Mesenteric fat pad (tissue), 1 donor: ENCODE results near the gene GOT2. TPM values are rescaled to one million over a fixed set of nuclear protein-coding genes. Genes with fewer than 3 reads are reported as not detected.
"Not testable (repeated sequence)": the region's sequence is repeated elsewhere in the genome, so short reads cannot be mapped to it uniquely, and the experiment has no call there.

Experiments used
- DNase-seq: peaks from one replicate; pipeline ENCODE4 v3.0.0-alpha.2; 2020; ENCODE audit warnings: low spot score
- long read RNA-seq: library from polyadenylated mRNA; unstranded; transcript quantifications from one replicate; pipeline ENCODE4 v2.0.0, GENCODE V29; 2020
- total RNA-seq: library from RNA; stranded (reverse); fragmentation: NEBNext Ultra II Directional; extraction: Animal tissue kit (Norgen Biotek cat#: 25700); gene quantifications from one replicate; pipeline ENCODE4 v1.2.1, GENCODE V29; 2021
- donor health status: DM: yes; HTN: yes; CAD: no.

Gene GOT2
- total RNA-seq, result 22.9 TPM
- long read RNA-seq, transcript GOT2-201 (10 exons, 2,462 nt), result major isoform, 104 of 112 reads
- long read RNA-seq, partial matches to known transcripts, result 5 of 112 reads
- long read RNA-seq, other reads (novel, unspliced or antisense), result 3 of 112 reads

GRCh38 chr16:58733671-58734458 lies at the start of gene GOT2:
GOT2 (minus strand) TSS chr16:58734316; CDS start chr16:58734228, 88 bp downstream.
- DNase-seq, result peak; percentile 94

- DNase-seq, result not testable (repeated sequence)
Observed at GRCh38 chr16:58779291-58779690, 45.2 kb upstream of the GOT2 start.

- no peak for DNase-seq
Observed at GRCh38 chr16:58773870-58774269, 39.8 kb upstream of the GOT2 start.

DNA sequence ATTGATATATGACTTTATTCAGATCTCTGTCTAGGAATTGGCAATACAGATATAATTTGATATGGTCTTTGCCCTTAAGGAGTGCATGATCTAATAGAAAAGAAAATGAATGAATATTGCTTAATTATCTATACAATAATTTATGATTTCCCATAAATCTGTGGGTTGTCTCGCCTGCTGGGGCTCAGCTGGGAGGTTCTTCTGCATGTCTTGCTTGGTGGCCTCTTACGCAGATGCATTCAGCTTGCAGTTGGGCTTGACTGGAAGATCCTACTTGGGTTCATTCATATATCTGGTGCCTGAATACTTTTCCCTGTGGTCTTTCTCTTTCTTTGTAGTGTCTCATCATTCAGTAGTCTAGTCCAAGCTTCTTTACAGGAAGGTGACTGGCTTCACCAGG lies 34.0 kb upstream of the GOT2 start:
- DNase-seq, result no peak

GRCh38 chr16:58767581-58767980 lies 33.5 kb upstream of the GOT2 start:
- DNase-seq, result no peak

DNA sequence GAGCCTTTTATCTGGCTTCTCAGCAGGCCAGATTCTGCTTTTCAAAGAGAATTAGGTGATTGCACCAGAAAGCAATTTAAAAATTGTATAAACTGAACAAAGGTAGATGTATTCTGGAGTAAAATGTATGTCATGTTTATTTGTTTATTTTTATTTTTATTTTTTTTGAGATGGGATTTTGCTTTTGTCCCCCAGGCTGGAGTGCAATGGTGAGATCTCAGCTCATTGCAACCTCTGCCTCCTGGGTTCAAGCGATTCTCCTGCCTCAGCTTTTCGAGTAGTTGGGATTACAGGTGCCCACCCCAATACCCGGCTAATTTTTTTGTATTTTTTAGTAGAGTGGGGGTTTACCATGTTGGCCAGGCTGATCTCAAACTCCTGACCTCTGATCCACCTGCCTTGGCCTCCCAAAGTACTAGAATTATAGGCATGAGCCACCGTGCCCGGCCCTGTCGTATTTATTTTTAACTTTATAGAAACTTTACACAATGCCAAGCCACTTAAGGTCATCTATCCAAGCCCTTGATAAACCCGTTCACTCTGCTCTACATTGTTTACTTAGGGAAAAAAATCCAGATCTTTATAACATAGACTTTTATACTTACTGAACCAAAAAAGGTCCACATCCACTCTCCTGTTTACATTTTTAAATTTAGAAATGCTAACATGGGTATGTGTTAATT lies 22.7 kb upstream of the GOT2 start:
- DNase-seq, result no peak

- DNase-seq, result no peak
Observed at GRCh38 chr16:58755989-58756649, 22.0 kb upstream of the GOT2 start.

GRCh38 chr16:58753711-58754134 lies 19.6 kb upstream of the GOT2 start:
- no peak for DNase-seq

DNA sequence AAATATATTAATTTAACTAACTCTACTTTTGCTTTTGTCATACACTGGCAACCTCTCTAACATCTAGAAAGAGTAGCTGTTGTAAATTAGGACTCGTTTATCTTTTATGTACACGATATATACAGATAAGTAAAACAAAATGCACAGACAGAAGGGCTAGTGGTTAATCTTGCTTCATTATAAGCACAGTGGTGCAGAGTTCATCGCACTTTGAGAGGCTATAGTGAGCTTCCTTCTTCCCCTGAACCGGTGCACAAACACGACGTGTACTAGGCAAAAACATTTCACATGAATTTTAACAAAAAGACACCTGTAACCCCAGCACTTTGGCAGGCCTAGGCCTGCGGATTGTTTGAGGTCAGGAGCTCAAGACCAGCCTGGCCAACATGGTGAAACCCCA lies 10.4 kb upstream of the GOT2 start:
- no peak for DNase-seq

GRCh38 chr16:58741976-58742375 lies 7.9 kb upstream of the GOT2 start:
- DNase-seq, result no peak

- DNase-seq, result no peak
Observed at GRCh38 chr16:58741166-58741565, 7.0 kb upstream of the GOT2 start.

DNA sequence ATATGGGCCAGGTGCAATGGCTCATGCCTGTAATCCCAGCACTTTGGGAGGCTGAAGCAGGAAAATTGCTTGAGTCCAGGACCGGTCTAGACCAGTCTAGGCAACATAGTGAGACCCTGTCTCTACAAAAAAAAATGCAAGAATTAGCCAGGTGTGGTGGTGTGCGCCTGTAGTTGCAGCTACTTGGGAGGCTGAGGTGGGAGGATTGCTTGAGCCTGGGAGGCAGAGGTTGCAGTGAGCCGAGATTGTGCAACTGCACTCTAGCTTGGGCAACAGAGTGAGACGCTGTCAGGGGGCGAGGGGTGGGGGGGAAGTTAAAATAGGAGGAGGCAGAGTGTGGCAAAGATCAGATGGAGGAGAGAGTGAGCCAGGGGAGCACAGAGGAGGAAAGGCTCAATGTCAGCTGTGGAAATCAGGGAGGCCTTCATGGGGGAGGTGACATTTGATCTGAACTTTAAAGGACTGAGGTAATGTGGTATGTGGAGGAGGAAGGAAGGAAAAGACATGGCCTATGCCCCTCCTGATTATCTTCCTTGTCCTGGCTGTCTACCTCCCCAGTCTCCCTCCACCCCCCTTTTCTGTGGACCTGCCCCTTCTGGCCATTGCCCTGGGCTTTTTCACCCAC lies 4.7 kb upstream of the GOT2 start:
- no peak for DNase-seq

GRCh38 chr16:58736341-58736740 lies 2.2 kb upstream of the GOT2 start:
- not testable (repeated sequence) for DNase-seq

GRCh38 chr16:58734459-58734787 lies 307 bp upstream of the GOT2 start:
- DNase-seq, result no peak

DNA sequence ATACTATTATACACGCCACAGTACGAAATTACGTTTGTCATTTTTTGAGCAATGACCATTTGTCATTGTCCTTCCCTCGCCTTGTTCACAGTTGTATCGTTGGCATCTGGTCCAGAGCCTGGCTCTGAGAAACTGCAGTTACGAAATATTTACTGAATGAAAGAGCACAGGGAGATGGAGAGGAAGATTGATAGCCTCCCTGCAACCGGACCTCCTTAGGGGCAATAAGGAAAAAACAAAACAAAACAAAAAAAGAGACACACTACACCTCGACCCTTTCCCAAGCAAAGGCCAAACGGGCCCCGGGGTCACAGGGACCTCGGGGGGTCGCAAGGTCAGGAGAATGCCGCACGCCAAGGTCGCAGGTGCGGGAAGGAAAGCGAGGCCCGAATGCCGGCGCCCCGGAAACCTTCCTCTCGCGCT lies 857 bp downstream of the GOT2 start:
- no peak for DNase-seq

DNA sequence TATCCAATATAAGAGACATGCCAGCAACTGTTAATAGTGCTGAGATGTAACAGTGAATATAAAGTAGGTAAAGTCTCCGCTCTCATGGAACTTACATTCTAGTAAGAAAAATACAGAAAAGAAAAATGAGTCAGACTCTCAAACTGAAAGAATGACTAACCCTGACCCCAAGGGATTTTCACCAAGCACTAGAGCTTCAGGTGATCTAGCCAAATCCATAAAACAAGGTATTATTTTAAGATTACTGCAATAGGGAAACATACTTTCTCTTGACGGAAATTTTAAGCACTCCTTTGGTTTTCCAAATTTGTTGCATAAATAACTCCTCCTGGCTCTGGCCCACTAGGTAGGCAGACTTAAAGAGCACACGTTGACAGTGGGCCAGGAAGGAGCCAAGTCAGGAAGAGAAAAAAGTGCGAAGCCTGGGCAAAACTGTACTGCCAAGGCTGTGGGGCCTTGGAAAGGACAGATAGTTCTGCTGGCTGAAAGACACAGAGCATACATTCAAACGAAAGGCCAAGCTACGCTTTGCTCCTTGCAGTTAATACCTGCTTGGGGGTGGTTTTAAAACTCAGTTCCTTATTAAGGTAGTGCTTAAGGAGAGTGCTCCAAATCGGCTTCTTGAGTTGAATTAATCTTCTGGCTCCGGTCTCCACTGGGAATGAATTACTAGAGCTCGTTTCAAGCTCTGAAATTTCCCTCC lies 1.4 kb downstream of the GOT2 start:
- no peak for DNase-seq

- DNase-seq, result no peak
Observed at GRCh38 chr16:58730724-58731370, 3.3 kb downstream of the GOT2 start.

- DNase-seq, result no peak
Observed at GRCh38 chr16:58727796-58728568, 6.1 kb downstream of the GOT2 start.

DNA sequence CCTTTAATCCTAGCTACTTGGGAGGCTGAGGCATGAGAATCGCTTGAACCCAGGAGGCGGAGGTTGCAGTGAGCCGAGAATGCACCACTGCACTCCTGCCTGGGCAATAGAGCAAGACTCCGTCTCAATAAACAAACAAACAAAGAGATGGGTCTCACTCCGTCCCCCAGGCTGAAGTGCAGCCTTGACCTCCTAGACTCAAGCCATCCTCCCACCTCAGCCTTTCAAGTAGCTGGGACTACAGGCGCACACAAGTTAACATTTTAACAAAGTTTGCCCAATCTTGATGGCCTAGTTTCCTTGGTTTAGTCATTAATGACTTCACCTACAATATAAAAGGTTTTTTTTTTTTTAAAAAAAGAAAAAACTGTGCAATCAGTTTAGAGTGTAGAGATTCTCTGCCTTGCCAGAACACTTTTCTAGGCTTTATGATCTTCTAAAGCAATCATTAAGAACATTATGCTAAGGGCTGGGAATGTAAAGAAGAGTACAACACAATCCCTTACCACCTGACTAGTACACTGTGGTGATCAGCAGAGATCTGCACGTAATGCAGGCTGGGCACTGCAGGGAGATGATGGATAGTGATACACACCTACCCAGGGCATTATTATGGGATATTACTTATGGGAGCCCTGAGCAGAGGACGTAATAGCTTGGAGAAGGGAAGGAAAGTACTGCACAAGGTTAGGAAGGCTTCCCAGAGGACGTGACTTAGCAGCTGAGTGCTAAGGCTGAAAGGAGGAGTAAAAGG lies 6.9 kb downstream of the GOT2 start:
- DNase-seq, result no peak
